Keratinocyte (primary cell): Measurements from ENCODE around the gene SLC25A47.

Source experiments
- CTCF ChIP-seq, 3 experiments: IDR thresholded peaks in 1 of 3; conservative IDR thresholded peaks in 1 of 3; optimal IDR thresholded peaks in 1 of 3; 2 replicates in 2 of 3; 3 replicates in 1 of 3; pipeline versions ENCODE3 to v1.5.1; 2011; ENCODE audit warnings: low read length in 3 of 3, mild to moderate bottlenecking in 3 of 3, moderate library complexity in 2 of 3, control low read depth in 1 of 3, inconsistent platforms in 1 of 3; ENCODE audit not compliant: insufficient read depth in 2 of 3; ENCODE audit errors: extremely low read depth in 1 of 3
- EZH2 ChIP-seq: IDR thresholded peaks from one replicate; pipeline ENCODE4 v1.6.1; 2012; ENCODE audit warnings: inconsistent platforms, mild to moderate bottlenecking, low read length, moderate library complexity

GRCh38 chr14:100333827-100334226, 10.7 kb downstream of the SLC25A47 start:
- no peak for TF ChIP-seq CTCF (optimal IDR thresholded peaks at IDR 0.05 in 1 of 3, IDR thresholded peaks at IDR 0.05 in 1 of 3, conservative IDR thresholded peaks at IDR 0.05 in 1 of 3; ENCODE audit: extremely low read depth in 1 of 3, insufficient read depth in 2 of 3, low read length in 3 of 3)
- TF ChIP-seq EZH2 = no peak
